IMR-90 (cell line): ENCODE results near the gene AZU1. TPM values are rescaled to one million over a fixed set of nuclear protein-coding genes. Genes with fewer than 3 reads are reported as not detected.

Experiments
- ATAC-seq: fragments of 200-7000 bp; cut with Tn5 transposase; 2 replicates; pipeline ENCODE4 v1.9.1; 2020; ENCODE audit warnings: low read depth, mild to moderate bottlenecking, moderate library complexity
- BruUV-seq: library from RNA; stranded (reverse); fragments of 400-500 nt; replicated peaks from 2 replicates; lab custom pipeline; 2021; lab: Mats Ljungman, UMichigan
- CTCF ChIA-PET: fragments of 300-600 bp; formaldehyde crosslinking; extraction: SDS; loops from one replicate; lab custom pipeline; 2021; ENCODE audit warnings: antibody characterized with exemption; lab: Yijun Ruan, JAX
- POLR2A ChIA-PET: fragments of 300-600 bp; sonication (Branson Sonifier 250); formaldehyde crosslinking; loops from one replicate; lab custom pipeline; 2022; ENCODE audit warnings: antibody characterized with exemption; ENCODE audit not compliant: unreplicated experiment; lab: Charles Lee
- DNase-seq: peaks from one replicate; pipeline ENCODE4 v3.0.0; 2013
- H2AFZ ChIP-seq: replicated peaks from 2 replicates; pipeline ENCODE3; 2013; ENCODE audit warnings: low read length, mild to moderate bottlenecking; ENCODE audit not compliant: poor library complexity
- H2AK5ac ChIP-seq: 2 replicates; pipeline ENCODE4 v1.6.1; 2013; ENCODE audit warnings: low read depth, low read length, inconsistent platforms
- H2AK9ac ChIP-seq: replicated peaks from 2 replicates; pipeline ENCODE3; 2013; ENCODE audit warnings: mild to moderate bottlenecking, low read depth, low read length, moderate library complexity; ENCODE audit not compliant: poor library complexity
- H2BK120ac ChIP-seq: 2 replicates; pipeline ENCODE4 v1.6.1; 2013; ENCODE audit warnings: low read depth, low read length, inconsistent platforms
- H2BK15ac ChIP-seq: 3 replicates; pipeline ENCODE4 v1.6.1; 2013; ENCODE audit warnings: low read depth, low read length, inconsistent platforms
- H2BK20ac ChIP-seq: 2 replicates; pipeline ENCODE4 v1.6.1; 2013; ENCODE audit warnings: low read depth, mild to moderate bottlenecking, inconsistent platforms, low read length, moderate library complexity
- H2BK5ac ChIP-seq: 2 replicates; pipeline ENCODE4 v1.6.1; 2013; ENCODE audit warnings: mild to moderate bottlenecking, low read depth, low read length, inconsistent platforms; ENCODE audit not compliant: poor library complexity, severe bottlenecking
- H3K14ac ChIP-seq: replicated peaks from 2 replicates; pipeline ENCODE4 v1.6.1; 2013; ENCODE audit warnings: low read depth, low read length, inconsistent platforms
- H3K18ac ChIP-seq: 2 replicates; pipeline ENCODE4 v1.6.1; 2013; ENCODE audit warnings: low read depth, low read length, control low read depth
- H3K23ac ChIP-seq: 2 replicates; pipeline ENCODE4 v1.6.1; 2013; ENCODE audit warnings: low read depth, low read length, inconsistent platforms
- H3K27ac ChIP-seq: 2 replicates; pipeline ENCODE4 v1.5.1; 2013; ENCODE audit warnings: mild to moderate bottlenecking, control low read depth, low read length; ENCODE audit not compliant: insufficient read depth
- H3K27me3 ChIP-seq: 2 replicates; pipeline ENCODE4 v1.6.1; 2013; ENCODE audit warnings: low read length; ENCODE audit not compliant: control insufficient read depth, insufficient read depth
- H3K36me3 ChIP-seq: 2 replicates; pipeline ENCODE4 v1.6.1; 2013; ENCODE audit warnings: low read length, mixed read lengths; ENCODE audit not compliant: control insufficient read depth, insufficient read depth
- H3K4ac ChIP-seq: 2 replicates; pipeline ENCODE4 v1.6.1; 2013; ENCODE audit warnings: low read depth, low read length, inconsistent platforms
- H3K4me1 ChIP-seq: 2 replicates; pipeline ENCODE4 v1.6.1; 2013; ENCODE audit warnings: low read length, mixed read lengths; ENCODE audit not compliant: control insufficient read depth, insufficient read depth
- H3K4me2 ChIP-seq: 2 replicates; pipeline ENCODE4 v1.6.1; 2013; ENCODE audit warnings: low read depth, mild to moderate bottlenecking, control low read depth, low read length, moderate library complexity
- H3K4me3 ChIP-seq: 2 replicates; pipeline ENCODE4 v1.5.1; 2013; ENCODE audit warnings: low read depth, mild to moderate bottlenecking, control low read depth, low read length, moderate library complexity; ENCODE audit not compliant: insufficient read depth
- H3K56ac ChIP-seq: 2 replicates; pipeline ENCODE4 v1.6.1; 2013; ENCODE audit warnings: low read length, inconsistent platforms; ENCODE audit not compliant: insufficient read depth; ENCODE audit errors: extremely low read depth
- H3K79me1 ChIP-seq, 2 experiments: 2 replicates each; pipeline ENCODE4 v1.6.1; 2013; ENCODE audit warnings: low read length in 2 of 2, inconsistent platforms in 1 of 2, low read depth in 1 of 2
- H3K9ac ChIP-seq: 2 replicates; pipeline ENCODE4 v1.6.1; 2013; ENCODE audit warnings: low read depth, low read length, control low read depth
- H3K9me1 ChIP-seq: 2 replicates; pipeline ENCODE4 v1.6.1; 2013; ENCODE audit warnings: low read length, inconsistent platforms; ENCODE audit not compliant: insufficient read depth
- H3K9me3 ChIP-seq: 2 replicates; pipeline ENCODE4 v1.6.1; 2013; ENCODE audit warnings: low read length; ENCODE audit not compliant: control insufficient read depth, insufficient read depth
- H4K20me1 ChIP-seq: 2 replicates; pipeline ENCODE4 v1.6.1; 2013; ENCODE audit warnings: low read length, inconsistent platforms; ENCODE audit not compliant: insufficient read depth
- H4K5ac ChIP-seq: 2 replicates; pipeline ENCODE4 v1.6.1; 2013; ENCODE audit warnings: mild to moderate bottlenecking, low read depth, low read length, control low read depth
- H4K8ac ChIP-seq, 2 experiments: 2 replicates each; pipeline ENCODE4 v1.6.1; 2013; ENCODE audit warnings: low read depth in 2 of 2, low read length in 2 of 2, control low read depth in 1 of 2, inconsistent platforms in 1 of 2
- H4K91ac ChIP-seq: 2 replicates; pipeline ENCODE4 v1.6.1; 2013; ENCODE audit warnings: low read depth, low read length, inconsistent platforms; ENCODE audit not compliant: insufficient read depth
- BHLHE40 ChIP-seq: fragments of 150-350 bp; IDR thresholded peaks from 2 replicates; pipeline ENCODE4 v1.6.1; 2016; ENCODE audit warnings: mild to moderate bottlenecking, low read depth, low read length
- CEBPB ChIP-seq: IDR thresholded peaks from 2 replicates; pipeline ENCODE4 v1.6.1; 2012; ENCODE audit warnings: low read depth, low read length, improper control_type of control experiment
- CHD1 ChIP-seq: IDR thresholded peaks from 2 replicates; pipeline ENCODE4 v1.6.1; 2012; ENCODE audit warnings: low read depth, low read length, improper control_type of control experiment
- ELK1 ChIP-seq: fragments of 150-350 bp; IDR thresholded peaks from 2 replicates; pipeline ENCODE4 v1.6.1; 2016; ENCODE audit warnings: low read depth, mild to moderate bottlenecking, low read length, moderate library complexity, borderline replicate concordance
- FOS ChIP-seq: fragments of 150-350 bp; IDR thresholded peaks from 2 replicates; pipeline ENCODE4 v1.6.1; 2016; ENCODE audit warnings: low read depth, low read length
- MAFK ChIP-seq: IDR thresholded peaks from 2 replicates; pipeline ENCODE4 v1.6.1; 2012; ENCODE audit warnings: low read depth, low read length, improper control_type of control experiment
- MAZ ChIP-seq: IDR thresholded peaks from 2 replicates; pipeline ENCODE4 v1.6.1; 2012; ENCODE audit warnings: low read depth, mild to moderate bottlenecking, low read length, improper control_type of control experiment, moderate library complexity, borderline replicate concordance
- MXI1 ChIP-seq: IDR thresholded peaks from 2 replicates; pipeline ENCODE4 v1.6.1; 2012; ENCODE audit warnings: low read depth, mild to moderate bottlenecking, low read length, moderate library complexity, borderline replicate concordance
- NFE2L2 ChIP-seq: fragments of 150-350 bp; IDR thresholded peaks from 2 replicates; pipeline ENCODE4 v1.6.1; 2016; ENCODE audit warnings: low read depth, mild to moderate bottlenecking, low read length
- RAD21 ChIP-seq: IDR thresholded peaks from 2 replicates; pipeline ENCODE4 v1.6.1; 2012; ENCODE audit warnings: low read length, improper control_type of control experiment
- RCOR1 ChIP-seq: IDR thresholded peaks from 2 replicates; pipeline ENCODE4 v1.6.1; 2012; ENCODE audit warnings: mild to moderate bottlenecking, low read length, improper control_type of control experiment; ENCODE audit not compliant: insufficient replicate concordance
- RFX5 ChIP-seq: IDR thresholded peaks from 2 replicates; pipeline ENCODE4 v1.8.0; 2012; ENCODE audit warnings: low read depth, mild to moderate bottlenecking, low read length, moderate library complexity
- SMC3 ChIP-seq: fragments of 150-350 bp; IDR thresholded peaks from 2 replicates; pipeline ENCODE4 v1.6.1; 2016; ENCODE audit warnings: low read depth, mild to moderate bottlenecking, antibody characterized with exemption, low read length, moderate library complexity
- USF2 ChIP-seq: fragments of 150-350 bp; IDR thresholded peaks from 2 replicates; pipeline ENCODE4 v1.6.1; 2017; ENCODE audit warnings: mild to moderate bottlenecking, antibody characterized with exemption, low read length, low read depth
- WGBS, 2 experiments: methylation state at CpG; one replicate each; pipeline versions ENCODE4 v1.1.5 to v1.1.7; 2013; ENCODE audit warnings: missing lambda C conversion rate in 2 of 2; ENCODE audit not compliant: insufficient read length in 1 of 2; ENCODE audit errors: extremely low coverage in 2 of 2; 5-methylcytosine and 5-hydroxymethylcytosine counted together
- dilution Hi-C: fragments of 300-500 bp; cut with HindIII; formaldehyde crosslinking; loops from one replicate; pipeline ENCODE4 v1.14.3; 2018; ENCODE audit warnings: low sequenced_read_pairs; ENCODE audit not compliant: unreplicated experiment
- in situ Hi-C: fragments of 300-500 bp; cut with MboI; formaldehyde crosslinking; loops from 3 replicates; pipeline ENCODE4 v1.14.3; 2019; ENCODE audit warnings: low sequenced_read_pairs, inconsistent platforms, mixed read lengths
- intact Hi-C: fragments of 100-400 bp; cut with micrococcal nuclease; formaldehyde crosslinking; loops from 2 replicates; pipeline ENCODE4 v1.10.0; 2022
- polyA plus RNA-seq, 3 experiments: library from polyadenylated mRNA; depleted of rRNA; stranded (reverse); fragments of >200 nt; gene quantifications; 2 replicates each; pipeline ENCODE4 v1.2.3, GENCODE V29; 2012; ENCODE audit warnings: low replicate concordance in 1 of 3
- total RNA-seq: library from RNA; depleted of rRNA; stranded (reverse); fragments of >200 nt; gene quantifications from 2 replicates; pipeline ENCODE4 v1.2.3, GENCODE V29; 2012

Gene AZU1
- total and polyA plus RNA-seq, 2 of the 4 experiments (the other 2 are of a cell fraction): 0.12 TPM; not detected in 1

GRCh38 chr19:801861-802497, 25.7 kb upstream of the AZU1 start:
- BruUV-seq: no TSS peak
- no peak for ATAC-seq
- POLR2A ChIA-PET: no interaction called here

More at GRCh38 chr19:801861-802497, 25.7 kb upstream of the AZU1 start:
- no peak overlapping the region for H3K23ac ChIP-seq
- H3K9me3 ChIP-seq: no peaks in the 10 kb centered on the region
- H2AFZ ChIP-seq: peak overlapping the region; percentile 19
- H3K4ac ChIP-seq: no peak overlapping the region
- peak overlapping the region; percentile 76 for H2AK9ac ChIP-seq
- no peak overlapping the region for H2BK20ac ChIP-seq
- H4K20me1 ChIP-seq: peaks cover 91% of the 10 kb centered on the region
- H3K9me1 ChIP-seq: peaks cover 11% of the 10 kb centered on the region; the same call in 1 of the 2 replicates
- H2BK120ac ChIP-seq: no peak overlapping the region
- H3K18ac ChIP-seq: no peak overlapping the region
- no peak overlapping the region for H3K4me3 ChIP-seq
- H3K9ac ChIP-seq: no peak overlapping the region
- H3K56ac ChIP-seq: no peak overlapping the region
- H4K91ac ChIP-seq: no peak overlapping the region
- no peak overlapping the region for H2BK5ac ChIP-seq
- no peak overlapping the region for H2BK15ac ChIP-seq
- 72% methylated on average over 5 of the region's 23 CpGs; no CpG with 5 or more reads in 1 of the 2 experiments for WGBS, 2 experiments
- dilution Hi-C loops: no loop called here
- TF ChIP-seq RFX5 (no peak), FOS (no peak), MXI1 (no peak), MAZ (no peak), RAD21 (no peak), SMC3 (no peak), MAFK (no peak), BHLHE40 (no peak), RCOR1 (no peak), NFE2L2 (no peak), CEBPB (no peak), CHD1 (no peak), ELK1 (no peak), USF2 (no peak)
- H3K14ac ChIP-seq: no peak overlapping the region
- peak; percentile 44 for DNase-seq
- no peak overlapping the region for H4K8ac ChIP-seq
- peaks cover 30% of the 10 kb centered on the region for H3K4me1 ChIP-seq
- H3K27ac ChIP-seq: no peak overlapping the region
- peak overlapping the region; percentile 24; the same call in 1 of the 2 replicates for H2AK5ac ChIP-seq
- intact Hi-C loops: no loop called here
- in situ Hi-C loops: no loop called here
- H3K4me2 ChIP-seq: peak overlapping the region; percentile 9; the same call in 1 of the 2 replicates
- H3K27me3 ChIP-seq: no peaks in the 10 kb centered on the region
- peaks cover 0 to 27% of the 10 kb centered on the region in 2 experiments; a peak in 2 of 4 replicates for H3K79me1 ChIP-seq
- peaks cover 64% of the 10 kb centered on the region for H3K36me3 ChIP-seq
- CTCF ChIA-PET: interaction anchor here (1.1 kb wide), 1 partner anchor 31 kb away, joined by 4 read pairs; no protein-coding TSS in a partner anchor
- no peak overlapping the region for H4K5ac ChIP-seq
